Brain microvascular endothelial cell (primary cell): ENCODE data around the gene BAMBI.

ENCODE experiments used
- DNase-seq: peaks from one replicate; pipeline ENCODE4 v3.0.0-alpha.2; 2020
- H3K27ac ChIP-seq: fragments of 250-450 bp; sonication (Bioruptor Pico); 2 replicates; pipeline ENCODE4 v1.5.1; 2020; ENCODE audit warnings: mild to moderate bottlenecking, moderate library complexity
- H3K27me3 ChIP-seq: fragments of 250-450 bp; sonication (Bioruptor Pico); replicated peaks from 2 replicates; pipeline ENCODE4 v1.5.1; 2020; ENCODE audit warnings: mild to moderate bottlenecking
- H3K36me3 ChIP-seq: fragments of 250-450 bp; sonication (Bioruptor Pico); replicated peaks from 2 replicates; pipeline ENCODE4 v1.5.1; 2020; ENCODE audit warnings: mild to moderate bottlenecking
- H3K4me3 ChIP-seq: 2 replicates; pipeline ENCODE4 v1.5.1; 2011; ENCODE audit warnings: low read depth, mild to moderate bottlenecking, control low read depth, low read length, moderate library complexity
- in situ Hi-C: cut with HindIII; loops from 2 replicates; pipeline ENCODE4 v1.10.0; 2017; ENCODE audit warnings: low sequenced_read_pairs, low pct_ligation_motif_present
- TF ChIP-seq, protein P1 (sequence below): IDR thresholded peaks from 2 replicates; pipeline ENCODE4 v1.5.1; 2011; ENCODE audit warnings: low read depth, mild to moderate bottlenecking, moderate library complexity, low read length, control low read depth, inconsistent platforms; ENCODE audit errors: missing control alignments

BAMBI gene

GRCh38 chr10:28684986-28685580 lies 7.8 kb downstream of the BAMBI start:
- in situ Hi-C loops = no loop called here
- H3K27ac ChIP-seq = no peak overlapping the region
- H3K36me3 ChIP-seq = peaks cover 6% of the 10 kb centered on the region
- no peak overlapping the region for H3K4me3 ChIP-seq
- TF ChIP-seq, protein P1, sequence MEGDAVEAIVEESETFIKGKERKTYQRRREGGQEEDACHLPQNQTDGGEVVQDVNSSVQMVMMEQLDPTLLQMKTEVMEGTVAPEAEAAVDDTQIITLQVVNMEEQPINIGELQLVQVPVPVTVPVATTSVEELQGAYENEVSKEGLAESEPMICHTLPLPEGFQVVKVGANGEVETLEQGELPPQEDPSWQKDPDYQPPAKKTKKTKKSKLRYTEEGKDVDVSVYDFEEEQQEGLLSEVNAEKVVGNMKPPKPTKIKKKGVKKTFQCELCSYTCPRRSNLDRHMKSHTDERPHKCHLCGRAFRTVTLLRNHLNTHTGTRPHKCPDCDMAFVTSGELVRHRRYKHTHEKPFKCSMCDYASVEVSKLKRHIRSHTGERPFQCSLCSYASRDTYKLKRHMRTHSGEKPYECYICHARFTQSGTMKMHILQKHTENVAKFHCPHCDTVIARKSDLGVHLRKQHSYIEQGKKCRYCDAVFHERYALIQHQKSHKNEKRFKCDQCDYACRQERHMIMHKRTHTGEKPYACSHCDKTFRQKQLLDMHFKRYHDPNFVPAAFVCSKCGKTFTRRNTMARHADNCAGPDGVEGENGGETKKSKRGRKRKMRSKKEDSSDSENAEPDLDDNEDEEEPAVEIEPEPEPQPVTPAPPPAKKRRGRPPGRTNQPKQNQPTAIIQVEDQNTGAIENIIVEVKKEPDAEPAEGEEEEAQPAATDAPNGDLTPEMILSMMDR = no peak
- no peak for DNase-seq
- H3K27me3 ChIP-seq = no peaks in the 10 kb centered on the region

- H3K27ac ChIP-seq = no peak overlapping the region
- in situ Hi-C loops = no loop called here
- TF ChIP-seq, protein P1 = no peak
- H3K4me3 ChIP-seq = no peak overlapping the region
- H3K27me3 ChIP-seq = no peaks in the 10 kb centered on the region
- no peak for DNase-seq
- peaks cover 6% of the 10 kb centered on the region for H3K36me3 ChIP-seq
These were observed 8.4 kb downstream of the BAMBI start for GRCh38 chr10:28685717-28686116.

- no peak for DNase-seq
- in situ Hi-C loops = no loop called here
- Histone ChIP-seq H3K27ac (no peak overlapping the region), H3K4me3 (no peak overlapping the region), H3K27me3 (no peaks in the 10 kb centered on the region), H3K36me3 (peaks cover 3% of the 10 kb centered on the region)
- TF ChIP-seq, protein P1 = no peak
These were observed 9.7 kb downstream of the BAMBI start for GRCh38 chr10:28686835-28687682.

GRCh38 chr10:28687683-28688001 lies 10.3 kb downstream of the BAMBI start:
- no peaks in the 10 kb centered on the region for H3K27me3 ChIP-seq
- H3K27ac ChIP-seq = no peak overlapping the region
- no peak for DNase-seq
- TF ChIP-seq, protein P1 = no peak
- H3K36me3 ChIP-seq = no peaks in the 10 kb centered on the region
- no peak overlapping the region for H3K4me3 ChIP-seq
- in situ Hi-C loops = no loop called here

DNA sequence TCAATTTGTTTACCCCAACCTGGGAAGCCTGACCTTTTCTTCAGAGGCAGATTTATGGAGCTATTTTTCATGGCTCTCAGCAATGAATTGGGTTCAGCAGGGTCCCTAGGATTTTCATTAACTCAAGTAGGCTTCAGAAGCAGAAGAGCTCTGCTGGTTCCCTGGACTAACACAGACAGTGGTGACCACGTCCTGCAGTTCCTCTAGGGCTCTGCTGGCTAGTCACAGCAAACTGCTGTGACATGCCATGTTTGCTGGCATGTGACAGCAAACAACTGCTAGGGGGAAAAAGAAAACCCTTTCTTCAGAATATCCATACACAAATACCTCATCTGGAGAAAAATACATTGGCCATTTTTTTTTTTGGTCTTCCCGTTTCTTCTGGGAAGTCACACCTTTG lies 13.2 kb downstream of the BAMBI start:
- Histone ChIP-seq H3K36me3 (no peaks in the 10 kb centered on the region), H3K27ac (no peak overlapping the region), H3K4me3 (no peak overlapping the region), H3K27me3 (no peaks in the 10 kb centered on the region)
- DNase-seq = no peak
- TF ChIP-seq, protein P1 = no peak
- in situ Hi-C loops = no loop called here
